HG02588 (cell line): ENCODE results near the gene SIGLEC11.
"Not testable (repeated sequence)": the region's sequence is repeated elsewhere in the genome, so short reads cannot be mapped to it uniquely, and the experiment has no call there.

Experiments
- ATAC-seq: cut with Tn5 transposase; IDR thresholded peaks from one replicate; pipeline ENCODE4 v1.9.1; 2021; ENCODE audit warnings: mild to moderate bottlenecking, moderate library complexity; ENCODE audit not compliant: unreplicated experiment

Gene SIGLEC11

DNA sequence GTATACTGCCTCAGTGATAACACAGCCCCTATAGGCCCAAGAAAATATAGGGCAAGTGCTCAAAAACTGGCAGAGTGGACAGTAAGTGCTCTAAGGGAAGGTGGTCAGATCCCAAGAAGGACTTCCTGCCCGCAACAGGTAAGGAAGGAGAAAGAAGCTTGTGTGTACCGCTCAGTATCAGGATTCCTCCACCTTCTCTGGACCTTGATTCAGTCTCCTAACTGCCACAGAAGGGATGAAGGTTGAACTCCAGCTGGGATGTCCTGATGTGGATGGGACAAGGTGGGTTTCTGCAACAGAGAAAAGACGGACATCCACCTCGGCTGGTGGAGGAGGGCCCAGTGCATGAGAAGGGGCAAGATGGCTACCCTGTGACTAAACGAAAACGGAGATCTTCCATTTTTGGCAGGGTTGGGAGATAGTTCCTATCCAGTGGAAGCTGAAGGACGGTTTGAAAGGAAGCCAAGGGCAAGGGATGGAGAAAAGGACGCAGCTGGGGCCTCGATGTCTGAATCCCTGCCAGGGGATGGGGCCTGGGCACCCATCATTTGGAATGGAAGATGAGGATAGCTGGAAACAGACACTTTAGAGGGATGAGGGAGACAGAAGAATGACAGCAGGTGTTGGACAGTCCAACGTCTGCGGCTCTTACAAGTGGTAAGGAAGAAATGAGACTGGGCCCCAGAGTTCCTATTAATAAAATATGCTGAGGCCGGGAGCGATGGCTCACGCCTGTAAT, 33.3 kb downstream of the SIGLEC11 start:
- ATAC-seq: no peak

DNA sequence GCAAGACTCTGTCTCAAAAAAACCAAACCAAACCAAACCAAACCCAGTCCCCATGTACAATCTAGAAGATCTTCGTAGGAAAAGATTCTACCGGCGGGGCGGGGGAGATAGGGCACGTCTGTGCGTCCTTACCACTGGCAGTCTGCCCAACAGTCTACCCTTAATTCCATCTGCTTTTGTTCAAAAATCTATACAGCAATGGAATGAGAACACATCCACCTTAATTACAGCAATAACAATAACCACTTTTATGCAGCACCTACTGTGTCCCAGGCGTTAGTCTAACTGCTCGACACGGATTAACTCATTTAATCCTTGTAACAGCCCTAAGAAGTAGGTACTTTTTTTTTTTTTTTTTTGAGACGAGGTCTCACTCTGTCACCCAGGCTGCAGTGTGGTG, 34.5 kb downstream of the SIGLEC11 start:
- ATAC-seq: no peak

DNA sequence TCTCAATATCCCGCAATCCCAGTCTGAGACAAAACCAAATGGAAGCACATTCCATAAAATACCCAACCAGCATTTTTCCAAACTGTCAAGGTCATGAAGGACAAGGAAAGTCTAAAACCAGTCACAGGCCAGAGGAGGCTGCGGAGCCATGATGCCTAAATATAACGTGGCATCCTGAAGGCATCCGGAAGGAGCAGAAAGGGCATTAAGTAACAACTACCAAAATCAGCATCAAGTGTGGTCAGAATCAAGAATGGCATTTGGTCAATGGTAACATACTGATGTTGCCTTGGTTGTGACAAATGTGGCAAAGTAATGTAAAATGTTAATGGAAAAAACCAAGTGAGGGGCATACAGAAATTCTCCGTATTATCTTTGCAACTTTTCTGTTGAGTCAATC, 35.5 kb downstream of the SIGLEC11 start:
- no peak for ATAC-seq

GRCh38 chr19:49924881-49925210, 36.1 kb downstream of the SIGLEC11 start:
- ATAC-seq: not testable (repeated sequence)

DNA sequence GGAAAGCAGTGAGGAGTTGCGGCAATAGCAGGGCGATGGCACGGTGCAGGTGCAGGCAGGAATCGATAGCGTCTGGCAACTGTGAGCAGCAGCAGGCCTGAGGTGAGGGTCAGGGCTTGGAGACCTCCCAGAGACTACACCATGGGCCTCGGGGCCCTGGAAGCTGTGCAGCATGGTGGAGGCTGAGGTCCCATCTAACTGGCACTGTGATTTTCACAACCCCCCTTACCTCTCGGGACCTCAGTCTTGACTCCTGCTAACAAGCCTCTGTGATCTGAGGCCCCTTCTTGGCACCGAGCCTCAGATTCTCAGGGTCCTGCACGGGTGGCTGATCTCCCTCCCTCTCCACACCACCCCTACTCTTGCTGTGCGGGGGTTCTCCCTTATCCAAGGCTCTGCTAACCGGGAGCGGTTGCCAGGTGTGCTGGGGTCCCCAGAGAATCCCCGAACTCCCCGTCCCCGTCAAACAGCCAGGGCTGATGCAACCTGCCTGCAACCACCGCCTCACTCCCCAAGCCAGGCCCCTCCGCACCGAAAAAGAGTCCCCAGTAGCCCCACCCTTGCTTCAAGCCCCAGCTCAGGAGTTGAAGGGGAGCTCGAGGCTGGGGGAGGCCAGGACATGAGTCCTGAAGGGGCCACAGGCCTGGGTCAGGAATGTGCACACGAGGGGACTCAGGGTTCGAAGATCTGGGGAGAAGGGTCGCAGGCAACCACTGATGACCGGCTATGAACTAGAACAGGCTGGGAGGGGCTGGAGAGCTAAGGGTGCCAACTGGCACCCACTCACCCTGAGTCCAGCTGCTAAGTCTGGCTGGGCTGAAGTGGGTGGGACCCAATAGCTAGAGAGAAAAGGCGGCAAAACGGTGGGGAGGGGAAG, 36.7 kb downstream of the SIGLEC11 start:
- no peak for ATAC-seq

DNA sequence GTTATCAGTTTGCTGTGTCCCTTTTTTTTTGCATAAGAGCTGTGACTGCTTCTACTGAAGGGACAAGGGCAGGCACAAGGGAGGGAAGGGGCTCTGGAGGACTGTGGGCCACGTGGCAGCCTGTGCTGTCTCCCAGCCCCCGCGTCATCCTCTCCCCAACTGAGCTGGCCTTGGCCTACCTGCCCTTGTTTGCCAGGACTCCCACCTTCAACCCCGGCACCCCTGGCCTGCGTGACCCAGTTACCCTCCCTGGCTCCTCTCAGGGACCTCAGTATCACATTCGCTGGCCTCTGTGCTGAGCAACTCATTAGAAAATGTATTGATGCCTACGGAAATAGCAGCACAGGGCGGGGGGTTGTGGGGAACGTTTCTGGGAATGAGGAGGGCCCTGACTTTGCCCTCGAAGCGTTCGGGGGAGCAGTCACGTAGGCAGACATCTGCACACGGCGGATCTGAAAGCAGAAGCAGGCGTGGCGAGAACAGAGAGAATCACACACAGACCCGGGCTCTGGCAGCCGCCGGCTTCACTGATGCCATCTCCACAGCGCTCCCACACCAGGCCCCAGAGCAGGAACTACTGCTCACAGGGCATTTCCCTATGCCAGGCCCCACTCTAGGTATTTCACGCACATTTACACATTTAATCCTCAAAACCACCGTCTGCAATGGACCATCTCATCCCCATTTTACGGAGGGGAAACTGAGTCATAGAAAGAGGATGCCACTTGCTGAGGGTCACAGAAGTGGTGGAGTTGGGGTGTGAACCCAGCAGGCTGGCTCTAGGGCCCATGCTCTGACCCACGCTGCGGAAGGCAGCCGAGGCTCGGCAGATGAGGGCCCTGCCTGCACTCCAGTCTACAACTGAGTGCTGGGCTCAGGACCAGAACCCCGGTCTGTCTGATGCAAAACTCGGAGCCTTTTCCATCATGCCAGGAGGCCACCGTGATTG, 37.6 kb downstream of the SIGLEC11 start:
- no peak for ATAC-seq

DNA sequence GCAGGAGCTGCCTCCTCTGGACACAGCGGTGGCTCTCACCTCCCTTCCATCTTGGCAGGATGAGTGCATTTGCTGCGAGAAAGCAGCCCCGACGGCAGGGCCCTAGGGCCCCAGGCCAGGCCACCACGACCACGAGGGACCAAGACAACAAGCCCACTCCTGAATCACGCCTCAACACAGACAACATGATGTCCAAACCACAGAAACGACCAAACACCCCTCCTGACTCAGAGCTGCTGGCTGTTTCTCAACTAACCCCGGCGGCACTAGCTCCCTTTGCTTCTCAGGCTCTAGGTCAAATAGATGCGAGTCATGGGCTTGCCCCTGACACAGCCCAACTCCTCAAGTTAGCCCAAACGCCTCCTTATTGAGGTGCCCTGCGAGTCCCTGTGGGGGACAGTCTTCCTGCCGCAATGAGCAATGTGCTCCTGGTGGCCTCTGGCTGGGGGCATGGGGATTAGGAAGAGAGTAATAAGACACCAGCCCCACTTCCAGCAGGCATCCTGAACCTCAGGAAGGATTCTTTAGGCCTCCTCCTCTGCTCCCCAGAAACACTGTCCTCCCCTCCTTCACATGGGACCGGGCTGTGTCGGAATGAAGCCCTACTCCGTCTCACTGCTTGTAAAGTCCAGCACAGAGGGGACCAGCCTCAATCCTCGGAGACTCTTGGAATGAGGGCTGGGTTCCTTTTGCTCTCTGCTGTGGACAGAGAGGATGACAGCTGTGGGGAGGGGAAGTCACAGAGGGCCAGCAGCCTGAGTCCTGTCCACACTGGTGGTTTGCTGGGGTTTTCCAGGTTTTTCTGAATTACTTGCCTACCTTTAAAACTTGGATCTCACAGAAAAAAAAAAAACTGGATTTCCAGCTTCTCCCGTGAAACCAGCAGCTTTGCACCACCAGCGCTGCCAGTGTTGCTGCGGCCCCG, 38.8 kb downstream of the SIGLEC11 start:
- ATAC-seq: no peak

DNA sequence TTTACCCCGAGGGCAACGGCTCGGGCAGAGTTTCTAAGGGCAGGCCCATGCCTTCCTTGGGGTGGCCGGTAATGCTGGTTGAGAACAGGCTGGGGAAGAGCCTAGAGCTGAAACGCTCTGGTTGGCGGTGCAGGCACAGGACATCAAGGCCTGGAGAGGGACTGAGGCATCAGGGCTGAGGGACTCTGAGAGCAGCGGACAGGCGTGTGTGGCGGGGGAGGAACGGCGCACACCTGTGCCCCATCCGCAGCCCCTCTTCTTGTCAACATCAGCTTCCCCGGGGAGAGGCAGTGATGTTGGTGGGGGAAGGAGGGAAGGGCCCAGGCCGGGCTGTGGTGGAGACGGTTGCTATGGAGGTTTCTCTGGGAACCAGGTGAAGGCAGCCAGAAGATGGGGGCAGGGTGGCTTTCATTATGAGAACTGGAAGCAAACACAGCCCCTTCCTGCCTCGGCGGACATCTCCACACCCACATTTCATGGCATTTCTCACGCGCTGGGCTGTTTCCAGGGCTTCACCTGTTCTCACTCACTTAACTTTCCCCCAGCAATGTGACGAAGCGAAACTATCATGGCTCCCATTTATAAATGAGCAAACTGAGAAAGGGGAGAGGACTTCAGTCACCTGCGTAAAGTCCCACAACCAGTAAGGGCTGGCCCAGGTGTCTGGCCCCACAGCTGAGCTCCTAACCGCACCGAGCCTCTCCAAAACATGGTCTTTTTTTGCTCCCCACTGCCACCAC, 40.2 kb downstream of the SIGLEC11 start:
- ATAC-seq: no peak

DNA sequence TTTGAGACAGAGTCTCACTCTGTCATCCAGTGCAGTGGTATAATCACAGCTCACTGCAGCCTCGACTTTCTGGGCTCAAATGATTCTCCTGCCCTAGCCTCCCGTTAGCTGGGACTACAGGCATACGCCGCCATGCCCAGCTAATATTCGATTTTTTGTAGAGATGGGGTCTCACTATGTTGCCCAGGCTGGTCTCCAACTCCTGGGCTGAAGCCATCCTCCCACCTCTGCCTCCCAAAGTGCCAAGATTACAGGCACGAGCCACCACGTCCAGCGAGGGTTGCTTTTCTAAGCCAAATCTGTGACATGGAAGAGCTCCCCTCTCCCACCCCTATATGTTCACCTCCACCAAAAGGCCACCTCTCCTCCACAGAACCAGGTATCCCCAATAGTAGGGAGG, 42.9 kb downstream of the SIGLEC11 start:
- ATAC-seq: no peak

DNA sequence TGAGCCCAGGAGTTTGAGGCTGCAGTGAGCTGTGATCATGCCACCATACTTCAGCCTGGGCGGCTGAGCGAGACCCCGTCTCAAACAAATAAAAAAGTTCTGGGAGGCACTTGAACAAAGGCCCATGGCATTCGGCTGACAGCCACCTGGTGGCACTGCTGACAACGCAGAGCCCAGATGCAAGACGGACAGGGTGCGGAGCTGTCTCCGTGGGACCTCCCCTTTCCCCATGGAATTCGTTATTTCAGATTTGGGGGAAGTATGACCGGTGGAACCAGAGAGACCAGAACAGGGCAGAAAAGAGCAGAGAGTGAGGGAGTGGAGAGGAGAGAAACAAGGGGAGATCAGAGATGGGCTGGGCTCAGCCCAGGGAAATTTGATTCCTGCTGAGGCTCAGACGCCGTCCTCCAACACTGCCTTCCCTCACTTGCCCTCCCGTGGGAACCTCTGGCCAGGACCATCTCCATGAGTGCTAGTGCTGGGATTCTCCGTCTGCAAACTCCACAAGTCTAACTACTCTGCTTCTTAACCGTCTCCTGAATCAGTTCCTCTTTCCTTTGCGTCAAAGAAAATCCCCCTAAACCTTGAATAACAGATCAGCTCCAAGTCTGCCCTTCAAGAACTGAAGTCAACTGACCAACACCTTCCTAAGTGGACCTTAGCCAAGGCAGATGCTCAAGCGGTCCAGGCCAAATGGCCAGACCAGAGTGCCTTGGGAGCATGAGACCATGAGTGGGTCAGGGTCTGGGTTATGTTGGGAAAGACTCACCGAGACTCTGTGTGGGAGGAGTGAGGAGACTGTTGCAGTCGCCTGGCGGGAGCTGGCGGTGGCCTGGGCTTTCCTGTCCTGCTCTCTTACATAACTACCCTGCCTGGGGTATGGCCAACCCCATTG, 43.9 kb downstream of the SIGLEC11 start:
- ATAC-seq: no peak

DNA sequence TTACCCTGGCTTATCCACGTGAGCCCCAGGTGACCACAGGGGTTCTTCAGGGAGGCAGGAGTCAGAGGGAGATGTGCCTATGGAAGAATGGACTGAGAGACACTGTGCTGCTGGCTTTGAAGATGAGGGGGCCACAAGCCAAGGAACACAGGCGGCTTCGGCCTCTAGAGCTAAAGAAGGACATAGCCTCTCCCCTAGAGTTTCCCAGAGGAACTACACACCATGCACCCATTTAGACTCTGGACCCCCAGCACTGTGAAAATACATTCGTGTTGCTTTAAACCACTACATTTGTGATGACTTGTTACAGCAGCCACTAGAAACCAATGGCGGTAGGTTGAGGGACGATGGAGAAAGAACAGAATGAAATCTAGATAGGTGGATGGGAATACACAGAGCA, 45.7 kb downstream of the SIGLEC11 start:
- no peak for ATAC-seq

DNA sequence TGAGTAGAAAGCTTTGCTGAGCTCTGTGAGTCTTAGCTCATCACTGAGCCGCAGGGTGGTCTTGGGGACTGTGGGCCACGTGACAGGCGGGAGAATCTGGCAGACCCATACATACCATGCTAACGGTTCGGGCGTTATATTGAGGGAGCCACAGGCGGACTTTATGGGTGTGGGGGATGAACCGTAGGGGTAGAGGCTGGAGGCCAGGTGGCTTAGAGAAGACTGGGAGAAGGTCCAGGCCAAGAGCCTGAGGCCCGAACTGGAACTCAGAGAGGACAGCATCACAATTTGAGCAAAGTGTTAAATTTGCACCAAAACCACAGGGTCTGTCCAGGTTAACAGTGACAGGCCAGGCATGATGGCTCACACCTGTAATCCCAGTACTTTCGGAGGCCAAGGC, 47.3 kb downstream of the SIGLEC11 start:
- no peak for ATAC-seq

DNA sequence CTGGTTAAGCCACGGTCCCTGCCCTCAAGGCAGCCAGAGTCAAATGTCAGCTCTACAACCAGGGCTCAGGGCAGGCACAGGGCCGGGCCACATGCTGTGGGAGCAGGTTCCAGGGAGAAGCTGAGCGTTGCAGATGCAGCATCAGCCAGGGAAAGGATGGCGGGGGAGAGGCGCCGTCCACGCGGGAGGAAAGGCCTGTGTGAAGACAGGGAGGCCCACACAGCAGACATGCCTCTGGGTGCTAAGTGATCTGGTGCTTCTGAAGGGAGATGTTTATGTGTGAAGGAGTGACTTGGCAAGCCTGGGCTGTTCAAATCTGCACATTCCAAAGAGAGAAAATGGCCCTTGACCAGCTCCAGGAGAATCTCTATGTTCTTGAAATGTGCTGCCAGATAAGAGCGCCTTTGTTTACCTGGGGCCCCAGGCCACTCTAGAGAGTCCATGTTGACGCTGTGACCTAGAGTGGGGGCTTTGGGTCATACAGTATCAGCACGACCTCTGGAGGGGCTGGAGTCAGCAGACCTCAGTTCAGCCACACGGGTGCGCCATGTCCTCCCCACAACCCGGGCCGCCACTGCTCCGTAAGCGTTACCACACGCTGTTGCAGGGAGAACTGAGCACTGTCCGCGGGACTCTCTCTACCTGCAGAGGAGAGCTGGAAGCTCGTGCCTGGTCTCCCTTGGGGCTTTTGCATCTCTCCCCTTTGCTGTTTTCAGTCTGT, 47.8 kb downstream of the SIGLEC11 start:
- no peak for ATAC-seq

GRCh38 chr19:49911381-49912145, 49.4 kb downstream of the SIGLEC11 start:
- no peak for ATAC-seq

GRCh38 chr19:49910179-49910578, 50.8 kb downstream of the SIGLEC11 start:
- ATAC-seq: no peak

GRCh38 chr19:49908480-49909420, 52.2 kb downstream of the SIGLEC11 start:
- ATAC-seq: no peak
